GM18499 (cell line): ENCODE measurements around the gene XPO4.

Source experiments
- ATAC-seq: cut with Tn5 transposase; IDR thresholded peaks from one replicate; pipeline ENCODE4 v1.9.1; 2021; ENCODE audit warnings: moderate number of reproducible peaks; ENCODE audit not compliant: insufficient read depth, unreplicated experiment

XPO4 gene

GRCh38 chr13:20831933-20832332 lies 70.6 kb downstream of the XPO4 start:
- no peak for ATAC-seq

GRCh38 chr13:20831254-20831653 lies 71.3 kb downstream of the XPO4 start:
- ATAC-seq = no peak

- ATAC-seq = no peak
These were observed 73.8 kb downstream of the XPO4 start for GRCh38 chr13:20828539-20829364.

DNA sequence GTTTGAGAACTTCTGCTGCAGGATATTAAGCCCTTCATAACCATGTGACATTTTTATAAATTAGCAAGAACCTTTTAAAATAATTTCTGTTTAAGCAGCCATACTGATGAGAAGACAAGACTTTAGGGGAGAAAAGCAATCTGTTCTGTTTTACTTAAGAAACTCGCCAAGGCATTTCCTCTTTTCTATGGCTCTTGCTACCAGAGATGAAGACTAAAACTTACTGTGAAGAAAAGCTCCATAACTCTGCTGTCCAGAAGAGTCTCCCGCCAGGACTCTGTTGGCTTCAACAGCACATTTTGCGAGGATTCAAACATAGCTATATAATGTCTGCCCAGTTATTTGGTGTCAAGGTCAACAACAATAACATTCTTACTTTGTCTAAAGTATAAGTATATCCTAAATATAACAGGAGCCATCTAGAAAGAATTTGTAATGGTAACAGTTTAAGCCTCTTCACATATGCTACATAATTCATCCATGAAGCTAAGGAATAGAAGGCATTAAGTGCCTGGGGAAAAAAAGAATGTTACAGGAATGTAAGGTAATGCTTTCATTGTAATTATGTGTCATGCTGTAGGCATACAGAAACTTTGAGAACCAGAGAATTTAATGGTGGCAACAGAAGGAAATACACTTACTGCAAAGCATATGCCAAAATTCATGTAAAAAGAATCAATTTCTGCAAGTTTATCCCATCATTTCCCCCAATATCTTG lies 75.5 kb downstream of the XPO4 start:
- no peak for ATAC-seq

DNA sequence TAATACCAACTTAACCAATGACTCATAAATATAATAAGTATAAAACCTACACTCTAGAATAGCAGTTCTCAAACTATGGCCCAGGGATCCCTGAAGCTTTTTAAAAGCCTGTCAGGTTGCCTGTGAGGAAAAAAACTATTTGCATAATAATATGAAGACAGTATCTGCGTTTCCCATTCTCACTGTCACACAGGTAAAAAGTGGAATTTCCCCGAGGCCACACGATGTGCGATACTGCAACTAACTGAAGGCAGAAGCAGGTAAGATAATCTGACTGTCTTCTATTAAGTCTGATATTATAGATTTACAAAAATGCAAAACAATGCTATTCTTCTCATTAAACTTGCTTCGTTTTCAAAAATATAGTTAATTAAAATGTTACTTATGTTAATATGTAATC lies 76.2 kb downstream of the XPO4 start:
- no peak for ATAC-seq

- no peak for ATAC-seq
These were observed 77.1 kb downstream of the XPO4 start for GRCh38 chr13:20825477-20825875.

GRCh38 chr13:20824762-20825476 lies 77.6 kb downstream of the XPO4 start:
- no peak for ATAC-seq

DNA sequence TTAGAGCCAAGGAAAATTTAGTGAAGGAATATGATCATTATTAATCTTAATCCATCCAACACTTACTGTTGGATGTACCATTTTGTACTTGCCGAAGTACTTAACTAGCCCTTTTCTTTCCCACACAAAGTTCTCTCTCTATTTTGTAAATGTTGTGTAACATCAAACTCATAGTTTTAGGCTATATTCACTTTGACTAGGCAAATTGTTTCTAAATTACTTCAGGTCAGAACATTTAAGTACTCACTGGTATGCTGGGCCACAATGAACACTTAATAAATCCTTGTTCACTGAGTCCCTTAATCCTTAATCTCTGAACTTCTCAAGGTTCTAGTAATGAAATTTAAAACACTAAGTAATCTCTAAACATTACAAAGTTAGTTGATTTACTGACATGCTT lies 79.5 kb downstream of the XPO4 start:
- no peak for ATAC-seq

GRCh38 chr13:20822406-20822805 lies 80.1 kb downstream of the XPO4 start:
- ATAC-seq = no peak

DNA sequence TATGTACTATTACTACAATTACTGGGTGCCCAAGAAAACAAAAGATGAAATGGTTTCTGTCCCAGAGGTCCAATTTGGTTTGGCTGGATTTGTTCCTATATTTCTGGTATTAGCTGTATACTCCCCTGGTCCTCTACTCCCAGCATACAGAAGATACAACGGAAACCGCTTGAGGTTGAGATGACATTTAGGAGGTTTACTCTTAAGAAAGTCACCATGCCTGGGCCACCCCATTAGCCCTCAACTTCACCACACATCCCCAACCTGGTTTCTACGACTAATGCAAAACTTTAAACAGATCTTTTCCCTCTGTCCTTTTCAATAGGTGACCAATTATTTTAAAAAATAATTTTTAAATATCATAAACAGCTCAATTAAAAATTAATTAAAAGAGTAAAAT lies 82.8 kb downstream of the XPO4 start:
- ATAC-seq = no peak

DNA sequence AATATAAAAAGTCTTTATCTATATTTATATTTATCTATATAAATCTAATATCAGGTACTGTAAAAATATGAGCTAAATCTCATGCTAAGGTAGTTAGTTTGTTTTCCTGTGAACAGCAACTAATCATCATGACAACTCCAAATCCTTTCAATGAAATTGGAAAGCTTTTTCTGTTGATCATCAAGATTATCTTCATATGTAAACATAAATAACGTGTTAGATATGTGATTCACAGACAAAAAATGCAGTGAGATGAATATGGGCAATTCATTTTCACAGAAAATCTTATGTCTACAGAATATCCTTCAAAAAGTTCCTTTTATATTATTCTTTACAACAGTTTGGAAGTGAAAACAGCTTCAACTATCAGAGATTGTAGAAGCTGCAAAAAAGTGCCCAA lies 87.1 kb downstream of the XPO4 start:
- ATAC-seq = no peak

GRCh38 chr13:20814224-20814910 lies 88.2 kb downstream of the XPO4 start:
- ATAC-seq = no peak

- ATAC-seq = no peak
These were observed 89.7 kb downstream of the XPO4 start for GRCh38 chr13:20812890-20813289.

DNA sequence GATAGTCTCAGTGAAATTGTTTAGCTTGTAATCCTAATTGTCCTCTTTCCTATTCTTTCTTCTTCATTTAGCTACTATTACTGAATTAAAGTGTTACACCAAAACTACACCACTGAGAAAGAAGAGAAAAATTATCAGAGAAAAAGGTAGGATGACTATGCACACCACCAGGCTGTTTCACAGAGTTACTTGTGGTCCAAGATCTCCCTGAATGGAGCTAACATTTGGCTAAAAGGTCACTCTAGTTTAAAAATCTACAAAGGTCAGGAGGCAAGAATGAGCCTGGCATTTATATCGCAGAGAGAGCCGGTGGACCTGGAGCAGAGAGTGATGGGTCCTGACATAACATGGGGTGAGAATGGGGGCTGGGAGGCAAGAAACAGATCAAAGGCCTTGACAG lies 91.7 kb downstream of the XPO4 start:
- no peak for ATAC-seq

- ATAC-seq = no peak
These were observed 93.7 kb downstream of the XPO4 start for GRCh38 chr13:20808874-20809273.

DNA sequence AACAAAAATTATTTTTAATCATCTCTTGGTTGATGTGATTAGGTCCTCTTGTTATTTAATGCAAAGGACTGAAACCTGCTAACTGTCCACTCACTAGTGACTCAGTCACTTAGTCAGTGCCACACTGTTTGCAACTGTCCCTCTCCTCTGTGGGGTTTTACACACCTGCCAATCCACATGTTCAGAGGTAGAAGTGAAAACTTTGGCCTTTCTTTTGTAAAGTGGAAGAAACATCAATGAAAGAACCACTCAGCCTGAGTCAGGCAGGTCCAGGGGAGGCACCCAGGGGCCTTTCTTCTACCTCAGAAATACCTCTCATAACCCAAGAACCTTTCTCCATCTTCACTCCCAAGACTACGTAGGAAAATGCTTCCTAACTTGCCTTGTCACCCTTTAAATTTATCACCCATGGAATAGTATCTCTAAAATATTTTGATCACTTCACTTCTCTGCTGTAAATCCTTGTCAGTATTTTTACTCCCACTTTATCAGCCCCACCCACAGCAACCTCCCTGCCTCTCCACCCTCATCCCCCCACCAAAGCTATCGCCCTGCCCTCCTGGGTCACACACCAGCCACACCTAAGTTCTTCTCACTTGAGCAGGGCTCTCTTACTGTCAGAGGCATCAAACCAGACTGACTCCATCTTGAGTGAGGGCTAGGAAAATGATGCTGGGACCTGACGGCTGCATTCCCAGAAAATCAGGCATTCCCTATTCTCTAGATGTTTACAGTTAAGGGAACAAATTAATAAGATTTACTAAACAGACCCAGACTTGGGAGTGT lies 99.2 kb downstream of the XPO4 start:
- no peak for ATAC-seq

GRCh38 chr13:20801707-20802106 lies 100.8 kb downstream of the XPO4 start:
- no peak for ATAC-seq

DNA sequence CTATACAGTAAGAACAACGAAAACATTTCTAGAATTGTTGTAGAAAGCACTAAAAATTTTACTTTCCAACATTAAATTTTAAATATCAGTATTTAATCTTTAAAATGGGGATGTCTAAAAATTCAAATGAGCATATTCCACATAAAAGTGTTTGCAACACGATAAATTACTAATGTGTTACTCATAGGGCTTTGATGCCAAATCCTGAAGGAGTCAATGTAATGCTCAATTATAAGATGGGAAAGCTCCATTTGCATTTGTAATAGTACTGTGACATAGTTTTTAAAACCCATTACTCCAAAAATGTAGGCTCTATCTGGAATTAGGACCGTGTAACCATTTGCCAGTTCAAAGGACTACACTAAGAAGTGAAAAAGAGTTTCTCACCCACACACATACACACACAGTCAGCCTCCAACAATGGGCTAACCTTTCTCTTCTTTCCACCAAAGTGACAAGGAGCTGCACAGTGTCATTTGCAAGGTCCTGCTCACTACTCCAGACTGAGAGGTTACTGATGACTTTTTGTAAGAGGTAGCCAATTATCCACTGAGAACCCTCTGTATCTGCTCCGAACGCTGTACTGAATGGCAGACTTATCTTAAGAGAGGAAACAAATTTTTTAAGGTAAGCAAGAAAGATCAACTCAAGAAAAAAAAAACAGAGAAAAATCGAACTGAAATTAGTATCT lies 102.7 kb downstream of the XPO4 start:
- ATAC-seq = no peak

GRCh38 chr13:20798027-20798426 lies 104.5 kb downstream of the XPO4 start:
- no peak for ATAC-seq
